Loucy (cell line): Measurements from ENCODE around the gene ARID1B.

Experiments
- H2AFZ ChIP-seq: fragments of 200-600 bp; sonication (generic); 2 replicates; pipeline ENCODE4 v1.6.0; 2016; ENCODE audit warnings: antibody characterized with exemption, mild to moderate bottlenecking, low read length, moderate library complexity
- H3F3A ChIP-seq: fragments of 200-600 bp; 2 replicates; pipeline ENCODE4 v1.6.0; 2016; ENCODE audit warnings: antibody characterized with exemption, low read depth, mild to moderate bottlenecking
- H3K27me3 ChIP-seq: fragments of 200-600 bp; sonication (generic); 2 replicates; pipeline ENCODE4 v1.6.1; 2014; ENCODE audit warnings: low read length, mild to moderate bottlenecking; ENCODE audit not compliant: insufficient read depth, poor library complexity, severe bottlenecking
- H3K36me3 ChIP-seq: fragments of 200-600 bp; sonication (generic); 2 replicates; pipeline ENCODE4 v1.6.1; 2016; ENCODE audit warnings: low read length; ENCODE audit not compliant: insufficient read depth
- H3K4me1 ChIP-seq: fragments of 200-600 bp; sonication (generic); 2 replicates; pipeline ENCODE4 v1.5.1; 2014; ENCODE audit warnings: low read length, mild to moderate bottlenecking; ENCODE audit not compliant: insufficient read depth, poor library complexity, severe bottlenecking
- H3K4me2 ChIP-seq: fragments of 200-600 bp; sonication (generic); 2 replicates; pipeline ENCODE4 v1.6.0; 2014; ENCODE audit warnings: antibody characterized with exemption, low read length, low read depth, mild to moderate bottlenecking; ENCODE audit not compliant: poor library complexity, severe bottlenecking
- H3K4me3 ChIP-seq: fragments of 200-600 bp; sonication (generic); 2 replicates; pipeline ENCODE4 v1.5.1; 2014; ENCODE audit warnings: low read length, mild to moderate bottlenecking, mixed read lengths; ENCODE audit not compliant: poor library complexity, severe bottlenecking
- H3K79me2 ChIP-seq: fragments of 200-600 bp; sonication (generic); 2 replicates; pipeline ENCODE4 v1.6.1; 2014; ENCODE audit warnings: low read length; ENCODE audit not compliant: insufficient read depth
- H3K9ac ChIP-seq: fragments of 200-600 bp; sonication (generic); 2 replicates; pipeline ENCODE4 v1.6.0; 2014; ENCODE audit warnings: mild to moderate bottlenecking, low read depth, low read length, moderate library complexity; ENCODE audit not compliant: poor library complexity, severe bottlenecking
- H3K9me2 ChIP-seq: fragments of 200-600 bp; sonication (generic); replicated peaks from 2 replicates; pipeline ENCODE4 v1.6.1; 2016; ENCODE audit warnings: low read depth, low read length, mixed read lengths
- H3K9me3 ChIP-seq: fragments of 200-600 bp; sonication (generic); 2 replicates; pipeline ENCODE4 v1.6.1; 2014; ENCODE audit warnings: mild to moderate bottlenecking, antibody characterized with exemption, low read length, low read depth; ENCODE audit not compliant: insufficient read depth
- H4K20me1 ChIP-seq: fragments of 200-600 bp; sonication (generic); 2 replicates; pipeline ENCODE4 v1.6.0; 2014; ENCODE audit warnings: antibody characterized with exemption, low read length, mild to moderate bottlenecking; ENCODE audit not compliant: insufficient read depth, poor library complexity, severe bottlenecking
- CTCF ChIP-seq: fragments of 200-600 bp; sonication (generic); conservative IDR thresholded peaks from 2 replicates; pipeline ENCODE4 v1.5.1; 2014; ENCODE audit warnings: mild to moderate bottlenecking, antibody characterized with exemption, low read length
- EZH2phosphoT487 ChIP-seq: fragments of 200-600 bp; IDR thresholded peaks from 2 replicates; pipeline ENCODE4 v1.6.1; 2018; ENCODE audit warnings: antibody characterized with exemption, mild to moderate bottlenecking, moderate library complexity, borderline replicate concordance

ARID1B gene

DNA sequence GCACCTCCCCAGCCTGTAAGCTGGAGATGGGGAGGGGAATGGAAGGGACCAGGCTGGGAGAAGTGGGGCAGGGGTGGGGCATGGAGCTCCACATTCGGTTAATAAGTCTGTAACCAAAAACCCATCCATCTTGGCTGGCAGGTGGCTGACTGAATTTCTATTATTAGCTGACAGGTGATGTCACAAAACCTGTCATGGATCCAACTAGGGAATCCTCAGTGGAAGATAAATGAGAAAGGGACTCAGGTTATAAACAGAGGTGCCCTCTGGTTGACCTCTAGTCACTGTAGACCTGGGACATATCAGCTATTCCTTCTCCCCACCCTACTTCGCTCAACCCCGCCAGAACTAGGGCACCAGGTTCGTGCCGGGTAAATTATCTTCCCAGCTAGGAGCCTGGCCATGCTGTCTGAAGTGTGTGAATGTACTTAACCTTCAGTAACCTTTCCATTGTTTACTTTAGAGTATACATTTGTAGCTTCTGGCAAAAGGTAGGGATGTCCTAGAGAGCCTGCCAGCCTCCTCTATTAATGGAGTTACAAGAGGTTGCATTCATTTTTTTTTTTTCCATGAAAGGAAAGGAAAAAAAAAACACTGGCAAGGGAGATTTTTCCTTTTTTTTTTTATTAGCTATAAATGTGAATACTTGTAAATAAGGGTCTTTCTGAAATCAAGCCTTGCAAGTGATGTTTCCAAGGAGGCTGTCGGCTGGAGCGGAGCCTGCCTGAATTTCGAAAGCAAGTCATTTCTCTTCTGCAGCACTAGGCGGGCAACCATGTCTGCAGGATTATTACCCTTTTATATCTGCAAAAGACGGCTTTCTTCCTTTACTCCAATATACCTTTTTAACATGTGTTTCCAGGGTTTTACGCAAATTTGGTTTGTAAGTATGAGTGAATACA is 410.3 kb downstream of the ARID1B start:
- peaks cover 93% of the 10 kb centered on the region for H3K36me3 ChIP-seq
- no peak overlapping the region for H3K4me3 ChIP-seq
- no peak overlapping the region for H3K9ac ChIP-seq
- TF ChIP-seq CTCF (no peak), EZH2phosphoT487 (no peak)
- H2AFZ ChIP-seq: no peak overlapping the region
- no peaks in the 10 kb centered on the region for H3F3A ChIP-seq
- H3K27me3 ChIP-seq: no peaks in the 10 kb centered on the region
- H3K9me3 ChIP-seq: no peaks in the 10 kb centered on the region
- no peak overlapping the region for H3K4me2 ChIP-seq
- no peaks in the 10 kb centered on the region for H3K9me2 ChIP-seq
- no peaks in the 10 kb centered on the region for H3K79me2 ChIP-seq
- H4K20me1 ChIP-seq: no peaks in the 10 kb centered on the region
- H3K4me1 ChIP-seq: peaks cover 5% of the 10 kb centered on the region

GRCh38 chr6:157188213-157188612 is 411.0 kb downstream of the ARID1B start:
- H3K4me2 ChIP-seq: no peak overlapping the region

DNA sequence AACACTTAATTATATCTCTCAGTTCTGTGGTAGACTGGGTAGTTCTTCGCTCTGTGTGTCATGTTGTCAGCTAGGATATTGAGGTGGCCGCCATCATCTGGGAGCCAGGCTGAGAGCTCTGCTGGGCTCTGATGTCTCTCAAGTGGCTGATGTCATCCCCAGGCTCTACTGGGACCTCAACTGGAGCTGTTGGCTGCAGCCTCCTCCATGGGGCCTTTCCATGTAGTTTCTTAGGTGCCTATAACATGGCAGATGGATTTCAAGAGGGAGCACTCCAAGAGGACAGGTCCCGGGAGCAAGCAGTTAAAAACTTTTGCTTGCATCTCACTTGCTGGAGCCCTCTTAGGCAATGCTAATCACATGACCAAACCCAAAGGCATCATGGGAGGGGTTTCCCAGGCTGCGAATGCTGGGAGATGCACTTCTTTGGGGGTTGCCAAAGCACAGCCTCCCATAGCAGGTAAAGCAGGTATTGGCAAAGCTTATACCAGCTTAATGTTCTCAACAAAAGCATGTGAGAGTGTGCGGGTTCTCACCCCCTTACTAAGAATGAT is 416.3 kb downstream of the ARID1B start:
- H3K79me2 ChIP-seq: no peaks in the 10 kb centered on the region
- H3K9me2 ChIP-seq: no peaks in the 10 kb centered on the region
- H3K4me1 ChIP-seq: peaks cover 8% of the 10 kb centered on the region
- H3K9me3 ChIP-seq: no peaks in the 10 kb centered on the region
- H3K9ac ChIP-seq: no peak overlapping the region
- H3K36me3 ChIP-seq: peaks cover 78% of the 10 kb centered on the region
- H3F3A ChIP-seq: no peaks in the 10 kb centered on the region
- no peaks in the 10 kb centered on the region for H4K20me1 ChIP-seq
- no peak overlapping the region for H3K4me3 ChIP-seq
- H3K27me3 ChIP-seq: no peaks in the 10 kb centered on the region
- no peak overlapping the region for H2AFZ ChIP-seq
- no peak overlapping the region for H3K4me2 ChIP-seq
- no peak for TF ChIP-seq EZH2phosphoT487
- TF ChIP-seq CTCF: no peak

More at GRCh38 chr6:157188213-157188612, 411.0 kb downstream of the ARID1B start:
- H2AFZ ChIP-seq: no peak overlapping the region
- H4K20me1 ChIP-seq: no peaks in the 10 kb centered on the region
- H3K9me2 ChIP-seq: no peaks in the 10 kb centered on the region
- no peaks in the 10 kb centered on the region for H3F3A ChIP-seq
- H3K9ac ChIP-seq: no peak overlapping the region
- TF ChIP-seq CTCF (no peak), EZH2phosphoT487 (no peak)
- H3K27me3 ChIP-seq: no peaks in the 10 kb centered on the region
- H3K4me1 ChIP-seq: peaks cover 5% of the 10 kb centered on the region
- no peaks in the 10 kb centered on the region for H3K9me3 ChIP-seq
- no peak overlapping the region for H3K4me3 ChIP-seq
- peaks cover 89% of the 10 kb centered on the region for H3K36me3 ChIP-seq
- no peaks in the 10 kb centered on the region for H3K79me2 ChIP-seq
